ENCODE data around the gene GSTT2. TPM values are rescaled to one million over a fixed set of nuclear protein-coding genes. Genes with fewer than 3 reads are reported as not detected.

GSTT2 gene
- total RNA-seq, 2 experiments from 2014 or later = not detected

- Mint-ChIP-seq H3K9me3 (ENCODE audit: insufficient read depth) (no peaks in the 10 kb centered on the region), H3K27me3 (ENCODE audit: low read depth) (peaks cover 8% of the 10 kb centered on the region), H3K36me3 (ENCODE audit: low read depth) (no peaks in the 10 kb centered on the region), H3K27ac (peak within 1 kb of the TSS; percentile 24), H3K4me3 (no peak within 1 kb of the TSS), H3K4me1 (ENCODE audit: low read depth) (peaks cover 6% of the 10 kb centered on the region)
- ChIA-PET POLR2A (no interaction called here), CTCF (no interaction called here)
- ATAC-seq (no peak), DNase-seq (no peak)
Observed at GRCh38 chr22:24005201-24005600, 25.3 kb downstream of the GSTT2 start, which contains the start of gene GSTT4. Gene GSTT4, minus strand, starts transcription at chr22:24005453. Its CDS starts 97 bp downstream, at chr22:24005356.

GRCh38 chr22:24006207-24006913 lies 26.4 kb downstream of the GSTT2 start:
- no peaks in the 10 kb centered on the region for H3K9me3 Mint-ChIP-seq (ENCODE audit: insufficient read depth)
- H3K27me3 Mint-ChIP-seq (ENCODE audit: low read depth) = peaks cover 8% of the 10 kb centered on the region
- H3K4me3 Mint-ChIP-seq = no peak overlapping the region
- ATAC-seq (no peak), DNase-seq (no peak)
- peaks cover 14% of the 10 kb centered on the region for H3K4me1 Mint-ChIP-seq (ENCODE audit: low read depth)
- ChIA-PET CTCF (no interaction called here), POLR2A (no interaction called here)
- no peaks in the 10 kb centered on the region for H3K36me3 Mint-ChIP-seq (ENCODE audit: low read depth)
- no peak overlapping the region for H3K27ac Mint-ChIP-seq

- H3K27ac Mint-ChIP-seq = no peak overlapping the region
- H3K27me3 Mint-ChIP-seq (ENCODE audit: low read depth) = peaks cover 8% of the 10 kb centered on the region
- H3K9me3 Mint-ChIP-seq (ENCODE audit: insufficient read depth) = no peaks in the 10 kb centered on the region
- DNase-seq = no peak
- ATAC-seq = no peak
- peaks cover 14% of the 10 kb centered on the region for H3K4me1 Mint-ChIP-seq (ENCODE audit: low read depth)
- ChIA-PET POLR2A (no interaction called here), CTCF (no interaction called here)
- no peak overlapping the region for H3K4me3 Mint-ChIP-seq
- no peaks in the 10 kb centered on the region for H3K36me3 Mint-ChIP-seq (ENCODE audit: low read depth)
Observed at GRCh38 chr22:24006914-24007214, 26.9 kb downstream of the GSTT2 start.

- CTCF ChIA-PET = interaction anchor here (0.7 kb wide), 1 partner anchor 235 kb away, joined by 3 read pairs; no protein-coding TSS in a partner anchor
- Mint-ChIP-seq H3K27me3 (ENCODE audit: low read depth) (peaks cover 4% of the 10 kb centered on the region), H3K4me1 (ENCODE audit: low read depth) (peaks cover 17% of the 10 kb centered on the region), H3K27ac (no peak overlapping the region), H3K4me3 (no peak overlapping the region), H3K36me3 (ENCODE audit: low read depth) (no peaks in the 10 kb centered on the region), H3K9me3 (ENCODE audit: insufficient read depth) (no peaks in the 10 kb centered on the region)
- no peak for ATAC-seq
- POLR2A ChIA-PET = no interaction called here
- no peak for DNase-seq
Observed at GRCh38 chr22:24007253-24008021, 27.5 kb downstream of the GSTT2 start.

GRCh38 chr22:24008022-24008283 lies 28.0 kb downstream of the GSTT2 start:
- Mint-ChIP-seq H3K27ac (no peak overlapping the region), H3K9me3 (ENCODE audit: insufficient read depth) (no peaks in the 10 kb centered on the region), H3K4me1 (ENCODE audit: low read depth) (peaks cover 21% of the 10 kb centered on the region), H3K4me3 (no peak overlapping the region), H3K36me3 (ENCODE audit: low read depth) (no peaks in the 10 kb centered on the region), H3K27me3 (ENCODE audit: low read depth) (peaks cover 4% of the 10 kb centered on the region)
- DNase-seq = no peak
- ChIA-PET POLR2A (no interaction called here), CTCF (interaction anchor here (0.7 kb wide), 1 partner anchor 234 kb away, joined by 3 read pairs; no protein-coding TSS in a partner anchor)
- ATAC-seq = no peak

GRCh38 chr22:24008381-24009226 lies 28.7 kb downstream of the GSTT2 start:
- H3K9me3 Mint-ChIP-seq (ENCODE audit: insufficient read depth) = no peaks in the 10 kb centered on the region
- POLR2A ChIA-PET = no interaction called here
- ATAC-seq (no peak), DNase-seq (no peak)
- CTCF ChIA-PET = interaction anchor here (0.7 to 2.8 kb wide), 2 partner anchors 148 to 234 kb away, joined by 3 to 18 read pairs; no protein-coding TSS in a partner anchor
- H3K27ac Mint-ChIP-seq = no peak overlapping the region
- H3K4me3 Mint-ChIP-seq = no peak overlapping the region
- H3K4me1 Mint-ChIP-seq (ENCODE audit: low read depth) = peaks cover 24% of the 10 kb centered on the region
- peaks cover 3% of the 10 kb centered on the region for H3K36me3 Mint-ChIP-seq (ENCODE audit: low read depth)
- peaks cover under 1% of the 10 kb centered on the region for H3K27me3 Mint-ChIP-seq (ENCODE audit: low read depth)

GRCh38 chr22:24009227-24010017 lies 29.5 kb downstream of the GSTT2 start:
- H3K36me3 Mint-ChIP-seq (ENCODE audit: low read depth) = peaks cover 7% of the 10 kb centered on the region
- peak overlapping the region; percentile 69 for H3K27ac Mint-ChIP-seq
- H3K4me1 Mint-ChIP-seq (ENCODE audit: low read depth) = peaks cover 31% of the 10 kb centered on the region
- ATAC-seq (no peak), DNase-seq (no peak)
- POLR2A ChIA-PET = interaction anchor here (1.6 kb wide), 1 partner anchor 99 kb away, joined by 3 read pairs; no protein-coding TSS in a partner anchor
- H3K4me3 Mint-ChIP-seq = no peak overlapping the region
- CTCF ChIA-PET = interaction anchor here (1.6 to 2.8 kb wide), 2 partner anchors 147 to 165 kb away, joined by 3 to 18 read pairs; no protein-coding TSS in a partner anchor
- no peaks in the 10 kb centered on the region for H3K9me3 Mint-ChIP-seq (ENCODE audit: insufficient read depth)
- H3K27me3 Mint-ChIP-seq (ENCODE audit: low read depth) = no peaks in the 10 kb centered on the region

GRCh38 chr22:24010018-24010391 lies 30.1 kb downstream of the GSTT2 start:
- H3K36me3 Mint-ChIP-seq (ENCODE audit: low read depth) = peaks cover 11% of the 10 kb centered on the region
- no peaks in the 10 kb centered on the region for H3K27me3 Mint-ChIP-seq (ENCODE audit: low read depth)
- no peaks in the 10 kb centered on the region for H3K9me3 Mint-ChIP-seq (ENCODE audit: insufficient read depth)
- DNase-seq = no peak
- H3K4me1 Mint-ChIP-seq (ENCODE audit: low read depth) = peaks cover 34% of the 10 kb centered on the region
- CTCF ChIA-PET = interaction anchor here (1.2 to 2.8 kb wide), 3 partner anchors 17 to 164 kb away, joined by 3 to 18 read pairs (median 4); no protein-coding TSS in a partner anchor
- POLR2A ChIA-PET = interaction anchor here (1.4 to 1.6 kb wide), 2 partner anchors 99 to 116 kb away, joined by 3 to 6 read pairs; partner anchors contain the start of gene MIF
- H3K27ac Mint-ChIP-seq = peak overlapping the region; percentile 69
- peak overlapping the region; percentile 33 for H3K4me3 Mint-ChIP-seq
- no peak for ATAC-seq

- Mint-ChIP-seq H3K4me3 (peak overlapping the region; percentile 87), H3K27ac (peak overlapping the region; percentile 87), H3K9me3 (ENCODE audit: insufficient read depth) (no peaks in the 10 kb centered on the region), H3K4me1 (ENCODE audit: low read depth) (peaks cover 32% of the 10 kb centered on the region), H3K36me3 (ENCODE audit: low read depth) (peaks cover 19% of the 10 kb centered on the region), H3K27me3 (ENCODE audit: low read depth) (no peaks in the 10 kb centered on the region)
- no peak for ATAC-seq
- ChIA-PET POLR2A (interaction anchor here (1.3 to 1.4 kb wide), 3 partner anchors 15 to 145 kb away, joined by 4 to 7 read pairs (median 7); no protein-coding TSS in a partner anchor), CTCF (interaction anchor here (0.8 to 2.8 kb wide), 6 partner anchors 17 to 223 kb away, joined by 3 to 18 read pairs (median 4); no protein-coding TSS in a partner anchor)
- no peak for DNase-seq
Observed at GRCh38 chr22:24011735-24012068, 31.8 kb downstream of the GSTT2 start.

- Mint-ChIP-seq H3K9me3 (ENCODE audit: insufficient read depth) (no peaks in the 10 kb centered on the region), H3K27me3 (ENCODE audit: low read depth) (no peaks in the 10 kb centered on the region), H3K27ac (no peak overlapping the region), H3K4me3 (no peak overlapping the region), H3K4me1 (ENCODE audit: low read depth) (peaks cover 31% of the 10 kb centered on the region), H3K36me3 (ENCODE audit: low read depth) (peaks cover 38% of the 10 kb centered on the region)
- no peak for ATAC-seq
- no peak for DNase-seq
- CTCF ChIA-PET = interaction anchor here (0.9 kb wide), 1 partner anchor 227 kb away, joined by 3 read pairs; no protein-coding TSS in a partner anchor
- POLR2A ChIA-PET = no interaction called here
Observed at GRCh38 chr22:24016156-24016555, 36.2 kb downstream of the GSTT2 start.

- Mint-ChIP-seq H3K4me1 (ENCODE audit: low read depth) (peaks cover 20% of the 10 kb centered on the region), H3K9me3 (ENCODE audit: insufficient read depth) (no peaks in the 10 kb centered on the region), H3K27me3 (ENCODE audit: low read depth) (no peaks in the 10 kb centered on the region), H3K4me3 (no peak overlapping the region), H3K36me3 (ENCODE audit: low read depth) (peaks cover 54% of the 10 kb centered on the region), H3K27ac (no peak overlapping the region)
- ChIA-PET CTCF (no interaction called here), POLR2A (no interaction called here)
- ATAC-seq = no peak
- DNase-seq = no peak
Observed at GRCh38 chr22:24021304-24021703, 41.4 kb downstream of the GSTT2 start.

Measured in activated CD8-positive, alpha-beta T cell treated with anti-CD3 and anti-CD28 coated beads, Interleukin-2, amount 10 ng/mL, durations not matched to agents 7 days and 5 days (primary cell).